Uterus (tissue), 2 donors: Measurements from ENCODE around the gene TMEM222.

ENCODE experiments used
- CTCF ChIP-seq, 4 experiments: fragments of 200-600 bp in 2 of 4; fragments of 450-650 bp in 2 of 4; sonication (generic) in 2 of 4; IDR thresholded peaks; one replicate each; pipeline ENCODE4 v1.5.1; 2016 to 2019; ENCODE audit warnings: antibody characterized with exemption in 4 of 4, mild to moderate bottlenecking in 2 of 4, moderate library complexity in 1 of 4
- POLR2A ChIP-seq, 2 donors: fragments of 450-650 bp; IDR thresholded peaks; one replicate each; pipeline ENCODE4 v1.6.1; 2016; ENCODE audit warnings: antibody characterized with exemption in 2 of 2, mild to moderate bottlenecking in 1 of 2, moderate library complexity in 1 of 2

GRCh38 chr1:27357281-27358037 is 35.5 kb downstream of the TMEM222 start:
- peak in 1 of 2 donors; percentile 19 for TF ChIP-seq POLR2A (IDR thresholded peaks at IDR 0.05)
- peak; percentile 94 to 97 (median 96) for TF ChIP-seq CTCF (IDR thresholded peaks at IDR 0.05)
